Osteoblast (primary cell): ENCODE measurements around the gene AOX1. TPM values are rescaled to one million over a fixed set of nuclear protein-coding genes. Genes with fewer than 3 reads are reported as not detected.
"Not testable (repeated sequence)": the region's sequence is repeated elsewhere in the genome, so short reads cannot be mapped to it uniquely, and the experiment has no call there.

Experiments used
- DNase-seq: peaks from one replicate; pipeline ENCODE4 v3.0.0; 2011; ENCODE audit warnings: low spot score, mixed read lengths; ENCODE audit not compliant: insufficient read length; ENCODE audit errors: missing footprints
- H2AFZ ChIP-seq: 2 replicates; pipeline ENCODE4 v1.6.0; 2011; ENCODE audit warnings: mild to moderate bottlenecking, low read length
- H3K27ac ChIP-seq: 2 replicates; pipeline ENCODE4 v1.5.1; 2011; ENCODE audit warnings: mild to moderate bottlenecking, low read depth, low read length, moderate library complexity
- H3K27me3 ChIP-seq: 2 replicates; pipeline ENCODE4 v1.6.0; 2012; ENCODE audit warnings: mild to moderate bottlenecking, control low read depth, inconsistent platforms, low read length, moderate library complexity; ENCODE audit not compliant: insufficient read depth
- H3K36me3 ChIP-seq: 2 replicates; pipeline ENCODE4 v1.5.1; 2011; ENCODE audit warnings: mild to moderate bottlenecking, low read length, control low read depth, moderate library complexity; ENCODE audit not compliant: insufficient read depth
- H3K4me1 ChIP-seq: 2 replicates; pipeline ENCODE4 v1.5.1; 2011; ENCODE audit warnings: mild to moderate bottlenecking, low read length, control low read depth, moderate library complexity; ENCODE audit not compliant: insufficient read depth
- H3K4me2 ChIP-seq: 2 replicates; pipeline ENCODE4 v1.6.0; 2011; ENCODE audit warnings: mild to moderate bottlenecking, low read length; ENCODE audit not compliant: insufficient read depth
- H3K4me3 ChIP-seq: fragments of 200-600 bp; sonication (generic); 3 replicates; pipeline ENCODE4 v1.5.1; 2012; ENCODE audit warnings: mild to moderate bottlenecking, low read length, inconsistent platforms; ENCODE audit not compliant: insufficient read depth
- H3K79me2 ChIP-seq: 2 replicates; pipeline ENCODE4 v1.6.0; 2012; ENCODE audit warnings: mild to moderate bottlenecking, low read length, control low read depth, inconsistent platforms; ENCODE audit not compliant: insufficient read depth
- H3K9me3 ChIP-seq: 2 replicates; pipeline ENCODE4 v1.5.1; 2011; ENCODE audit warnings: low read depth, low read length, control low read depth
- H4K20me1 ChIP-seq: 2 replicates; pipeline ENCODE4 v1.6.0; 2012; ENCODE audit warnings: mild to moderate bottlenecking, low read length, control low read depth; ENCODE audit not compliant: insufficient read depth
- total RNA-seq: library from RNA; depleted of rRNA; stranded (reverse); fragments of >200 nt; gene quantifications from 2 replicates; pipeline ENCODE4 v1.2.3, GENCODE V29; 2012
- TF ChIP-seq, protein P1 (sequence below): IDR thresholded peaks from 2 replicates; pipeline ENCODE4 v1.5.1; 2011; ENCODE audit warnings: mild to moderate bottlenecking, low read depth, low read length, moderate library complexity; ENCODE audit errors: extremely low read depth

AOX1 gene
- total RNA-seq: 76.4 and 87.8 TPM in 2 replicates

DNA sequence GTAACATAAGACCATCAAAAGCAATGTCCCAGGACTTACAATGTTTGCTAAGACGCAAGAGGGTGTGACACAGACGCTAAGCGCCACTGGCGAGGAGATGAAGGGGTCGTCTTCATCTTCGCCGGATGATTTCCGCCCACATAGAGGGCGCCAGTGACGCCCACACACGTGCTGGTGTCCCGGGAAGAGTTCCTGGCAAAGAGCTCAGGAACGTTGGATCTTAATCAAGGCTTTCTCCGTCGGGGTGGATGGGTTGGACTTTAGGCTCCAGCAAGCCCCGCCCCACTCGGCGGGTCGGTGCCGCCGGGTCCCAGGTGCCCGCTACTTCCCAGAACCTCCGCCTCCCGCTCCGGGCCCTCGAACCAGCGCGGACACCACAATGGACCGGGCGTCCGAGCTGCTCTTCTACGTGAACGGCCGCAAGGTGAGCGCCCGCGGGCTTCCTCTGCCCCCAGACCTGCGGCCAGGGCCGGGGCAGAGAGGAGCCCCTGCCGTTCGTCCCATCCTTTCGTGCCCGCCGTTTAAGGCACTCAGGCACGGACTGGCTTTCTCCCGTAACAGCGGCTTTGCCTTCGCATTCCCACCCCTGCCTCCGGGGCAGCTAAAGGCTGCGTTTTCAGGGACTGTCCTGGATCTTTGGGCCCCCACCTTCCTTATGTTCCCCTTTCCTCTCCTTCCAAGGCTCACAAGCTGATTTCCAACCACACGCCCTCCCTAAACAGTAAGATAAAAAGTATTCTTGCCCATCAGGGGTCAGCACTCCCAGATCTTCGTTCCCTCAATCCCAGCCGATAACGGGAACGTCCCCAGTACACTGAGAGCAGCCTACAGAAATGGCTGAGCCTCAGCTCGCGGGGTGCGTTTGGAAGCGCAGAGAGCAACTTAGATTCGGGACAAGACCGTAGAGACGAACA, at the start of gene AOX1:
TSS of gene AOX1 (plus strand) at position 285 of the 914 bp plus-strand sequence. CDS start at position 380, 95 bp downstream.
- DNase-seq: peak; percentile 83

DNA sequence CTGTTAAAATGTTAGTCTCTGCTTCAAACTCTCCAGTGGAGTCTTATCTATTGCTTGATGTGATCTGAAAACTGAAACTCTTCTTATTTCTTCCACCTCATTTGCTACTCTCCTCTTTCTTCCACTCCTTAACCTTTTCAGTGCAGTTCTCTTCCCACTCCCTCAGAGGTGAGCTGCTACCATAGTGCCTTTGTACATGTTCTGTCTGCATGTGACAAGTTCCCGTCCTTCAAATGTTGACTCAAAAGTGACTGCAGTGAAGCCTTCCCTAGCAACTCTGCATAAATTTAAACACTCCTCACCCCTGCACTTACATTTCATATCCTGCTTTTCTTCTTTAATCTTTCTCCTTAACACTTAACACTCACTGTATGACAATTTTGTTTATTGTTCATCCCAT, 47.7 kb upstream of the AOX1 start:
- no peak for DNase-seq
- TF ChIP-seq, protein P1, sequence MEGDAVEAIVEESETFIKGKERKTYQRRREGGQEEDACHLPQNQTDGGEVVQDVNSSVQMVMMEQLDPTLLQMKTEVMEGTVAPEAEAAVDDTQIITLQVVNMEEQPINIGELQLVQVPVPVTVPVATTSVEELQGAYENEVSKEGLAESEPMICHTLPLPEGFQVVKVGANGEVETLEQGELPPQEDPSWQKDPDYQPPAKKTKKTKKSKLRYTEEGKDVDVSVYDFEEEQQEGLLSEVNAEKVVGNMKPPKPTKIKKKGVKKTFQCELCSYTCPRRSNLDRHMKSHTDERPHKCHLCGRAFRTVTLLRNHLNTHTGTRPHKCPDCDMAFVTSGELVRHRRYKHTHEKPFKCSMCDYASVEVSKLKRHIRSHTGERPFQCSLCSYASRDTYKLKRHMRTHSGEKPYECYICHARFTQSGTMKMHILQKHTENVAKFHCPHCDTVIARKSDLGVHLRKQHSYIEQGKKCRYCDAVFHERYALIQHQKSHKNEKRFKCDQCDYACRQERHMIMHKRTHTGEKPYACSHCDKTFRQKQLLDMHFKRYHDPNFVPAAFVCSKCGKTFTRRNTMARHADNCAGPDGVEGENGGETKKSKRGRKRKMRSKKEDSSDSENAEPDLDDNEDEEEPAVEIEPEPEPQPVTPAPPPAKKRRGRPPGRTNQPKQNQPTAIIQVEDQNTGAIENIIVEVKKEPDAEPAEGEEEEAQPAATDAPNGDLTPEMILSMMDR: no peak
- H4K20me1 ChIP-seq: no peaks in the 10 kb centered on the region
- H3K36me3 ChIP-seq: peaks cover 14% of the 10 kb centered on the region
- H3K4me2 ChIP-seq: no peak overlapping the region
- no peaks in the 10 kb centered on the region for H3K9me3 ChIP-seq
- no peak overlapping the region for H3K27ac ChIP-seq
- H2AFZ ChIP-seq: peak overlapping the region; percentile 38
- no peaks in the 10 kb centered on the region for H3K27me3 ChIP-seq
- H3K4me1 ChIP-seq: no peaks in the 10 kb centered on the region
- no peak overlapping the region for H3K4me3 ChIP-seq
- H3K79me2 ChIP-seq: peaks cover 10% of the 10 kb centered on the region

More for the DNA sequence above, at the start of gene AOX1:
- H3K9me3 ChIP-seq: no peaks in the 10 kb centered on the region
- H3K79me2 ChIP-seq: no peaks in the 10 kb centered on the region
- H2AFZ ChIP-seq: peak within 1 kb of the TSS; percentile 98
- no peaks in the 10 kb centered on the region for H3K36me3 ChIP-seq
- H3K4me2 ChIP-seq: peak within 1 kb of the TSS; percentile 96
- H3K27ac ChIP-seq: peak within 1 kb of the TSS; percentile 30
- peaks cover 4% of the 10 kb centered on the region for H3K4me1 ChIP-seq
- H4K20me1 ChIP-seq: no peaks in the 10 kb centered on the region
- H3K4me3 ChIP-seq: peak within 1 kb of the TSS; percentile 82
- TF ChIP-seq, protein P1: peak; percentile 5
- no peaks in the 10 kb centered on the region for H3K27me3 ChIP-seq

DNA sequence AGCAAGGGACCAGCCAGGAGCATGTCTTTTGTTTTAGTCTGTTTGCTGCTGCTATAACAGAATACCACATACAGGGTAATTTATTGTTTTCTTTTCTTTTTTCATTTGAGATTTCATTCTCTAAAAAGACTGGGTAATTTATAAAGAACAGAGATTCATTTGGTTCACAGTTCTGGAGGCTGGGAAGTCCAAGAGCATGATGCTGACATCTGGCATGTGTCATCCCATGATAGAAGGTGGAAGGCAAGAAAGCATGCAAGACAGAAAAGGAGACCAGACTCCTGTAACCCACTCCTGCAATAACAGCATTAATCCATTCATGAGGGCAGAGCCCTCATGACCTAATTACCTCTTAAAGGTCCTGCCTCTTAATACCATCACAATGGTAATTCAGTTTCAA, 45.0 kb upstream of the AOX1 start:
- Histone ChIP-seq H3K79me2 (peaks cover 2% of the 10 kb centered on the region), H3K4me3 (no peak overlapping the region), H3K27me3 (no peaks in the 10 kb centered on the region), H2AFZ (no peak overlapping the region), H3K9me3 (no peaks in the 10 kb centered on the region), H3K36me3 (peaks cover 18% of the 10 kb centered on the region), H3K4me2 (no peak overlapping the region), H3K4me1 (no peaks in the 10 kb centered on the region), H4K20me1 (no peaks in the 10 kb centered on the region), H3K27ac (no peak overlapping the region)
- no peak for DNase-seq
- TF ChIP-seq, protein P1: no peak

DNA sequence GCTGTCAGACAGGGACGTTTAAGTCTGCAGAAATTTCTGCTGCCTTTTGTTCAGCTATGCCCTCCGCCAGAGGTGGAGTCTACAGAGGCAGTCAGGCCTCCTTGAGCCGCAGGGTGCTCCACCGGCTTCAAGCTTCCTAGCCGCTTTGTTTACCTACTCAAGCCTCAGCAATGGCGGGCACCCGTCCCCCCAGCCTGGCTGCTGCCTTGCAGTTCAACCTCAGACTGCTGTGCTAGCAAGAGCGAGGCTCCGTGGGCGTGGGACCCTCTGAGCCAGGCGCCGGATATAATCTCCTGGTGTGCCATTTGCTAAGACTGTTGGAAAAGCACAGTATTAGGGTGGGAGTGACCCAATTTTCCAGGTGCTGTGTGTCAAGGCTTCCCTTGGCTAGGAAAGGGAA, 19.2 kb upstream of the AOX1 start:
- not testable (repeated sequence) for H3K27me3 ChIP-seq, H3K4me2 ChIP-seq, H3K9me3 ChIP-seq, H3K4me3 ChIP-seq, H3K4me1 ChIP-seq, H2AFZ ChIP-seq, DNase-seq, H4K20me1 ChIP-seq, H3K36me3 ChIP-seq, H3K27ac ChIP-seq
- peaks cover 13% of the 10 kb centered on the region for H3K79me2 ChIP-seq
